ENCODE data around the gene ANP32A.

The ANP32A gene

GRCh38 chr15:68797599-68798345 lies 22.9 kb downstream of the ANP32A start:
- DNase-seq: no peak

- DNase-seq: no peak
These were observed 23.5 kb downstream of the ANP32A start for GRCh38 chr15:68797191-68797590.

- DNase-seq: no peak
These were observed 24.1 kb downstream of the ANP32A start for GRCh38 chr15:68796576-68796975.

DNA sequence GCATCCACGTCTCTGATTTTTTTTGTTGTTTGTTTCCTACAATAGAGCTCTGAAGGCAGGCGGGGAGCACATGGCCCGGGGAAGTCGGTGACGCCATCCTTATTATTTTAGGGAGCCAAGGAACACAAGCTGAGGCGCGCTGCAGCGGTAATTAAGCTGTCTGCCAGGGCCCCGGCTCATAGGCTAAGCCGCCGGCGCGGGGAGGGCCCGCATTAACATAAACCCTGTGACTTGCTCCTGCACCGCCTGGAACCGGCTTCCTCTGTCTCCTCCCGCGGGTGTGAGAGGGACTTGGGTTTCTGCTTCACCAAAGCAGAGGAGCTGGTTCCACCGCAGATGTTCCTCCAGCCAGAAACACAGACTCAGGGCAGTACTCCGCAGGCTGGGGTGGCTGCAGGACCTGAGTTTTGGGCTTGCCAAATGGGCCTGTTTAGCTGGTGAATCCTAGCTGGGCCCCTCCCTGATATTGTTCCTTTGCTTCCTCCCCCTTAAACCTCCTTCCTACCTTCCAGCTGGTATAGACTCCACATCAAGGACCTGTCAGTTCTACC lies 25.3 kb downstream of the ANP32A start:
- peak; percentile 95 for DNase-seq

- DNase-seq: no peak
These were observed 25.8 kb downstream of the ANP32A start for GRCh38 chr15:68794863-68795262.

DNA sequence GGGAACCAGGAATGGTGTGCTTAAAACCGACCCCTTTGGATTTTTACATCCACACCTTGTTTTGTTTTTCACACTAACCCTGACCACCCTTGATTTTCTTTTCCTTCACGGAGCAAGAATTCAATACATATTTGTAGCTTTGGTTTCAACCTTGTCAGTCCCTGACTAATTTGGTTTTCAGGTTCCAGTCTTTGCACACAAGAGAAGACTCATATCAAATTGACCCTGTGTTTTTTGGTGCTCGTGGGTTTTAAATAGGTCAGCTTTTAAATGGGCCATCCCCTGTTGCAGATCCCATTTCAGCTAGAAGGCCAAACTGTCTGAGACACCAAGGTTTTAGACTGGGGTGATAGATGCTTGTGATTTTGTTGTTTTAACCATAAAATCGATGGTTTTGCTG lies 26.4 kb downstream of the ANP32A start:
- DNase-seq: no peak

DNA sequence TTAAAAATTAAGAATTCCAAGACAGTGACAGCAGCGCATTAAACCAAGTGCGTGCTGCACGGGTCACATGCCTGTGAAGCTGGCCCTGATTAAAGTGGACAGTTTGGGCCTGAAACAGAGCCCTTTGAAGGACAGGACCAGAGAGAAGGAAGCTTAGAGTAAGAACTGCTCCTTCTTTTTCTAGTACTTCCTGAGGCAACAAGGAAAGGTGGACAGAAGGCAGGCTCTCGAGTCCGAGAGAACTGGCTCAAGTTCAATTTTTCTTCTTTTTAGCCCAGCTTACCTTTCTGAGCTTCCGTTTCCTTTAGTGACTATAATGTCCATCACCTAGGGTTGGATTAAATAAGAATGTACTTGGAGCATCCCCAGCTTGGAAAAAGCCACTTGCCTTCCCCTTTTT lies 26.9 kb downstream of the ANP32A start:
- DNase-seq: no peak

GRCh38 chr15:68792901-68793766 lies 27.6 kb downstream of the ANP32A start:
- DNase-seq: no peak

DNA sequence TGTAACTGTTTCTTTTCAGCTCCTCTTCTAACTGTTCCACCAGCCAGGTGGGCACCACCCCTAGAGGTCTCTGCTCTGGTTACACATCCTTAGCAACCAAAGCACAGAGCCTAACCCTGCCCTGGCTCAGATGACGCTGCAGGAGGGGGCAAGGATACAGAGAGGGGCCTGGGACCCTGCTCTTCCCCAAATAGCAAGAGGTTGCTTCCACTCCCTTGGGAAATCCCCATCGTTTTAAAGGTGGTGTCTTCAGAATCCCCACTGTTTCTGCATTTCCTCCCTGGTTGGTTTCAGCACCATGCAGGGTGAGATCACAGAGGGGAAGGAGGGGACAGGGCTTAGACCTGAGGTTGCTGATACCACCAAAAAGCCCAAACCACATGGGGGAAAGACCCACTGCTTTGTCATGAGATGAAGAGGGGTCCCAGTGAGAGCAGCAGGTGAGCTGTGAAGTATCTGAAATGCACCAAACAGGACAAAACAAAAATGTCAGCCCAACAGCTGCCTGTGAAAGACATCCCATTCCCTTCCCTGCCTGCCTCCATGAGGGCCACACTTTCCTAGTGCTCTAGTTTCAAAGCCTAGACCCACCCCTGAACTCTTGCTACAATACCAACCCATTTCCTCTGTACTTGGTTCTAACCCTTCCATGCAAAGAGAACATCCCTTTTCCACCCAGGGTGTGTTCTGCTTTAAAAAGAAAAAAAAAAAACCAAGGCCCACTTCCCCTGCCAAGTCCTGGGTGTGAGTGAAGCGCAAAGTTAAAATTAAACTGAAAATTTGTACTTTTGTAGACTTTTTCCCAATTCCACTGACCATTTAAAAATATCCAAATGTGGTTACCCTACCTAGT lies 29.0 kb downstream of the ANP32A start:
- DNase-seq: no peak

DNA sequence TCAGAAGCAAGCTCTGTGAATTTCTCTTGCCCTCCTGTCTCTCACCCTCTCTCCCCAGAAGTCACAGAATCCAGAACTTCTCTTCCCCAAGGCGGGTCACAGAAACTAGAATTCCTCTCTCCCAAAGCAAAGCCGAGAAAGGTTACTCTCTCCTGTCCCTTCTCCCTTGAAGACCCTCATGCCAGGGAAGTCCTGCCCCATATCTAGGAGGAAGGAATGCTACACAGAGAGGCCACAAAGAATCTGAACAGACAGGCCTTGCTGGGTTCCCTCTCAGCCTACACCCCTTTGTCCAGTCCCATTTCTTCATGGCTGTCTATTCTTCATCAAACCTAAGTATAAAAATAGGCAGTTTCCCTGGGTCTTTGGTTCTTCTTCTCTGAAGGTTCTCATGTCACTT lies 29.8 kb downstream of the ANP32A start:
- DNase-seq: no peak

DNA sequence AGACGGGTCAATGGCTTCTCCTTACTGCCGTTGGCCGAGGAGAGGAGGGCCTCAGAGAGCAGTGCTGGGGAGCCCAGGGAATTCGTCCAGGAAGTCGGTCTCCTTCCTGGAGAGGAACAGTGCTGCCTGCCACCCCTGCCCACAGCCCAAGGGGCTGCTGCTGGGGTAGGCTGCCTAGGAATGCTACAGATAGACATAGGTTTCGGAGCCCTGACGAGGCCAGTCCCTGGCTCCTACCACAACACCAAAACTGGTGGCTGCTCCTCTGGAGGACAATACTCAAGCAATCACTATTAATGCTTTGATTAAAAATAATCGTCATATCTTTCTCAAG lies 30.5 kb downstream of the ANP32A start:
- DNase-seq: no peak

GRCh38 chr15:68789534-68790241 lies 31.0 kb downstream of the ANP32A start:
- DNase-seq: peak; percentile 51

- DNase-seq: no peak
These were observed 31.6 kb downstream of the ANP32A start for GRCh38 chr15:68789091-68789490.

GRCh38 chr15:68788264-68788624 lies 32.5 kb downstream of the ANP32A start:
- DNase-seq: no peak

GRCh38 chr15:68787609-68788263 lies 33.0 kb downstream of the ANP32A start:
- DNase-seq: no peak

DNA sequence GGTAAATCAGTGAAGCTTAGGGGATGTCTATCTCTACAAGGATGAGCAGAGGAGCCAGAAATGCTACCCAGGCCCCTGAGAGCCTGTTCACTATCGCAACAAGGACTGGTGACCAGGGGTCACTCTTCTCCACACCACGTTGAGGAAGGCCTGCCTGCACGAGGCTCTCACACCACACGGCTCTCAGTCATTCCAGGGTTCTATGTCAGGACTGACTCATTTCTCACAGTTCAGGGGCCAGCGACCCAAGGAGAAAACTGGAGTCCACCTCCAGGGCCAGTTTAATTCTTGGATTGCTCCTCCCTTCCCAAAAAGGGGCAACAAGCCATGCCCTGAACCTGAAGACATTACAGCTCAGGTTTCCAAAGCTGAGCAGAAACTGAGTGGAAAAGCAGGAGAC lies 33.9 kb downstream of the ANP32A start:
- DNase-seq: no peak

DNA sequence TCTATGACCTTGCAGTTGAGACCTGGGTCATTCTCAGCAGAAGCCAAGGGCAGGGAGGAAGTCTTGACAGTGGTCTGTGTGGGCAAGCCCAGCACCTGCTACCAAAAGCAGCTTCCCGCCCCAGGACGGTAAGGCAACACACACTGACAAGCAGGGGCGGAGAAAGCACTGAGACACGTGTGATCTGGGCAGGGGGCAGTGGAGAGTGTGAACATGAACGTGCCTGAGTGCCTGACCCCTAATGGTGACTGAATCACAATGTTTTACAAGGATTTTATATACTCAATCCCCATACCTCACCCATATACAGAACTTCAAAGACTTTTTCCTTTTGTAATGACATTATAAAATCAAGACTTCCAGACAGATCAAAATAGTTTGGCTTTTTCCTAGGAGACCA lies 35.2 kb downstream of the ANP32A start:
- no peak for DNase-seq

GRCh38 chr15:68784206-68784605 lies 36.5 kb downstream of the ANP32A start:
- DNase-seq: no peak

DNA sequence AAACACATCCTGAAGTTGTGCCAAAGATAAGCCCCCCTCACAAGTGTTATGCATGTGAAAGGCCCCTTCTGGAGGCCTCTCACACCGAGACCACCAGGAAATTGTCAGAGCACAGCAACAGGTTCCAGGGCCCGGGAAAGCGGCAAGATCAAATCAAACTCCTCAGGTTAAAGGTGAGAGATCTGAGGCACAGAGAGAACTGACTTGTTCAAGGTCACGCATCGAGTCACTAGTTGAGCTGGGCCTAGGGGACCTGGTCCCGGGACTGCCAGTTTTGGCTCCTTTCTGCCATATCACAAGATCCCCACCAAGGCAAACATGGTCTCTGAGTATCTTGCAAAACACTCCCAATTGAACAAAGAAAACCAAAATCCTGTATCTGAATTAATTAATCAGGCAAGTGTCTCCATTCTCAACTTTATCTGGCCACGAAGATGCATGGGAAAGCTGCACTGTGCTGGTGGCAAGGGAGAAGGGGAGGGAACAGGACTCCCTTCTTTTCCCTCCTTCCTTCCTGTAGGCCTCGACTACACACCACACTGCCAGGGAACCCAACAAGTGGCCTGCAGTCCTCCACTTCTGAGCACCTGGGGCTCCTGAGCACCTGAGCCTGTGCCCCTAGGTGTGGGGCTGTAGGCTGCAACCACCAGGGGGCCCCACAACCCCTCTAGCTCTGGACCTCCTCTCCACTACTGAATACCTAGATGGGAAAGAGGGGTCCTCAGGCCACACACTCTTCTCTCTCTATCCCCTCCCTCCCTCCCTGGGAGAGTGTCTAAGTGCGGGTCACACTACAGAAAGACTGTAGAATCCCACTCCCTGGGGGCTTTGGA lies 37.3 kb downstream of the ANP32A start:
- DNase-seq: no peak

GRCh38 chr15:68782589-68783161 lies 38.0 kb downstream of the ANP32A start:
- no peak for DNase-seq

Data from COR-L47 (cell line).